ENCODE results near the gene AKR1B15. TPM values are rescaled to one million over a fixed set of nuclear protein-coding genes. Genes with fewer than 3 reads are reported as not detected.
"Not testable (repeated sequence)": the region's sequence is repeated elsewhere in the genome, so short reads cannot be mapped to it uniquely, and the experiment has no call there.

The AKR1B15 gene
- total RNA-seq, 1 experiment from 2014 or later, result not detected

- peak; percentile 84 for DNase-seq (ENCODE audit: low spot score)
Measured at GRCh38 chr7:134532180-134532953, 16.5 kb upstream of the AKR1B15 start.

GRCh38 chr7:134532954-134533218 is 16.0 kb upstream of the AKR1B15 start:
- DNase-seq (ENCODE audit: low spot score), result peak; percentile 38

GRCh38 chr7:134533288-134533771 is 15.6 kb upstream of the AKR1B15 start:
- DNase-seq (ENCODE audit: low spot score), result peak; percentile 5

GRCh38 chr7:134534633-134535032 is 14.3 kb upstream of the AKR1B15 start:
- DNase-seq (ENCODE audit: low spot score), result no peak

- DNase-seq (ENCODE audit: low spot score), result no peak
Measured at GRCh38 chr7:134535272-134535918, 13.5 kb upstream of the AKR1B15 start.

- no peak for DNase-seq (ENCODE audit: low spot score)
Measured at GRCh38 chr7:134535919-134536299, 13.0 kb upstream of the AKR1B15 start.

GRCh38 chr7:134536558-134536957 is 12.4 kb upstream of the AKR1B15 start:
- not testable (repeated sequence) for DNase-seq (ENCODE audit: low spot score)

- not testable (repeated sequence) for DNase-seq (ENCODE audit: low spot score)
Measured at GRCh38 chr7:134537273-134537781, 11.6 kb upstream of the AKR1B15 start.

GRCh38 chr7:134539380-134540004 is 9.4 kb upstream of the AKR1B15 start:
- no peak for DNase-seq (ENCODE audit: low spot score)

GRCh38 chr7:134541501-134542194 is 7.3 kb upstream of the AKR1B15 start:
- not testable (repeated sequence) for DNase-seq (ENCODE audit: low spot score)

GRCh38 chr7:134542195-134542771 is 6.6 kb upstream of the AKR1B15 start:
- DNase-seq (ENCODE audit: low spot score), result no peak

GRCh38 chr7:134545380-134545779 is 3.5 kb upstream of the AKR1B15 start:
- DNase-seq (ENCODE audit: low spot score), result no peak

GRCh38 chr7:134545918-134546317 is 3.0 kb upstream of the AKR1B15 start:
- no peak for DNase-seq (ENCODE audit: low spot score)

- peak; percentile 68 for DNase-seq (ENCODE audit: low spot score)
Measured at GRCh38 chr7:134546955-134547354, 2.0 kb upstream of the AKR1B15 start.

- DNase-seq (ENCODE audit: low spot score), result peak; percentile 93
Measured at GRCh38 chr7:134547397-134548054, 1.4 kb upstream of the AKR1B15 start.

- no peak for DNase-seq (ENCODE audit: low spot score)
Measured at GRCh38 chr7:134549366-134549765, 456 bp downstream of the AKR1B15 start.

GRCh38 chr7:134552105-134552504 is 3.2 kb downstream of the AKR1B15 start:
- peak; percentile 55 for DNase-seq (ENCODE audit: low spot score)

GRCh38 chr7:134553976-134554375 is 5.1 kb downstream of the AKR1B15 start:
- peak; percentile 34 for DNase-seq (ENCODE audit: low spot score)

GRCh38 chr7:134554417-134554966 is 5.6 kb downstream of the AKR1B15 start:
- DNase-seq (ENCODE audit: low spot score), result no peak

GRCh38 chr7:134557391-134557790 is 8.5 kb downstream of the AKR1B15 start:
- DNase-seq (ENCODE audit: low spot score), result no peak

GRCh38 chr7:134558370-134558769 is 9.5 kb downstream of the AKR1B15 start:
- no peak for DNase-seq (ENCODE audit: low spot score)
